ENCODE measurements around the gene ACTR3C. TPM values are rescaled to one million over a fixed set of nuclear protein-coding genes. Genes with fewer than 3 reads are reported as not detected.

ACTR3C gene
- total and polyA plus RNA-seq, 2 donors: 2.9 to 6.2 TPM

- DNase-seq (ENCODE audit: low read depth in 6 of 9, low spot score in 9 of 9): no peak
- WGBS: 90% methylated on average over 8 of the region's 8 CpGs
- peaks cover under 1 to 9% of the 10 kb centered on the region in 2 donors for H3K4me1 ChIP-seq (ENCODE audit: control insufficient read depth in 2 of 2, insufficient read depth in 2 of 2, low read length in 2 of 2)
These were observed 28.3 kb upstream of the ACTR3C start for GRCh38 chr7:150351587-150352194.

GRCh38 chr7:150346922-150347321, 23.6 kb upstream of the ACTR3C start:
- peaks cover 0 to 18% of the 10 kb centered on the region in 2 donors for H3K27me3 ChIP-seq (ENCODE audit: control insufficient read depth in 2 of 2, insufficient read depth in 1 of 2, low read length in 1 of 2)
- no peak for DNase-seq (ENCODE audit: low read depth in 6 of 9, low spot score in 9 of 9)
- H3K4me3 ChIP-seq (ENCODE audit: low read length in 2 of 2): no peak overlapping the region
- H3K4me1 ChIP-seq (ENCODE audit: control insufficient read depth in 2 of 2, insufficient read depth in 2 of 2, low read length in 2 of 2): no peaks in the 10 kb centered on the region
- H3K36me3 ChIP-seq (ENCODE audit: control insufficient read depth in 2 of 2, insufficient read depth in 2 of 2, low read length in 1 of 2): no peaks in the 10 kb centered on the region
- peaks cover 0 to 12% of the 10 kb centered on the region in 2 donors for H3K9me3 ChIP-seq (ENCODE audit: control insufficient read depth in 2 of 2, insufficient read depth in 1 of 2, low read length in 1 of 2)
- H3K27ac ChIP-seq (ENCODE audit: low read depth in 1 of 2, low read length in 1 of 2): no peak overlapping the region
- WGBS: 97% methylated on average over 5 of the region's 5 CpGs

More at GRCh38 chr7:150351587-150352194, 28.3 kb upstream of the ACTR3C start:
- Histone ChIP-seq H3K9me3 (ENCODE audit: control insufficient read depth in 2 of 2, insufficient read depth in 1 of 2, low read length in 1 of 2) (peaks cover 0 to 2% of the 10 kb centered on the region in 2 donors), H3K36me3 (ENCODE audit: control insufficient read depth in 2 of 2, insufficient read depth in 2 of 2, low read length in 1 of 2) (no peaks in the 10 kb centered on the region), H3K4me3 (ENCODE audit: low read length in 2 of 2) (no peak overlapping the region), H3K27ac (ENCODE audit: low read depth in 1 of 2, low read length in 1 of 2) (no peak overlapping the region), H3K27me3 (ENCODE audit: control insufficient read depth in 2 of 2, insufficient read depth in 1 of 2, low read length in 1 of 2) (no peaks in the 10 kb centered on the region)

- Histone ChIP-seq H3K4me3 (ENCODE audit: low read length in 2 of 2) (no peak overlapping the region), H3K36me3 (ENCODE audit: control insufficient read depth in 2 of 2, insufficient read depth in 2 of 2, low read length in 1 of 2) (no peaks in the 10 kb centered on the region), H3K9me3 (ENCODE audit: control insufficient read depth in 2 of 2, insufficient read depth in 1 of 2, low read length in 1 of 2) (peaks cover 0 to 12% of the 10 kb centered on the region in 2 donors), H3K27me3 (ENCODE audit: control insufficient read depth in 2 of 2, insufficient read depth in 1 of 2, low read length in 1 of 2) (peaks cover 6 to 38% of the 10 kb centered on the region in 2 donors), H3K4me1 (ENCODE audit: control insufficient read depth in 2 of 2, insufficient read depth in 2 of 2, low read length in 2 of 2) (peaks cover 0 to 14% of the 10 kb centered on the region in 2 donors), H3K27ac (ENCODE audit: low read depth in 1 of 2, low read length in 1 of 2) (no peak overlapping the region)
- 97% methylated on average over 1 of the region's 1 CpG for WGBS
- DNase-seq (ENCODE audit: low read depth in 6 of 9, low spot score in 9 of 9): no peak
These were observed 21.7 kb upstream of the ACTR3C start for GRCh38 chr7:150345012-150345411.

- no peak for DNase-seq (ENCODE audit: low read depth in 6 of 9, low spot score in 9 of 9)
- Histone ChIP-seq H3K27me3 (ENCODE audit: control insufficient read depth in 2 of 2, insufficient read depth in 1 of 2, low read length in 1 of 2) (peaks cover 6 to 44% of the 10 kb centered on the region in 2 donors), H3K4me1 (ENCODE audit: control insufficient read depth in 2 of 2, insufficient read depth in 2 of 2, low read length in 2 of 2) (peaks cover 0 to 17% of the 10 kb centered on the region in 2 donors), H3K36me3 (ENCODE audit: control insufficient read depth in 2 of 2, insufficient read depth in 2 of 2, low read length in 1 of 2) (no peaks in the 10 kb centered on the region), H3K9me3 (ENCODE audit: control insufficient read depth in 2 of 2, insufficient read depth in 1 of 2, low read length in 1 of 2) (peaks cover 0 to 12% of the 10 kb centered on the region in 2 donors), H3K4me3 (ENCODE audit: low read length in 2 of 2) (no peak overlapping the region), H3K27ac (ENCODE audit: low read depth in 1 of 2, low read length in 1 of 2) (no peak overlapping the region)
These were observed 21.0 kb upstream of the ACTR3C start for GRCh38 chr7:150344299-150344698.

- H3K4me3 ChIP-seq (ENCODE audit: low read length in 2 of 2): no peak overlapping the region
- H3K36me3 ChIP-seq (ENCODE audit: control insufficient read depth in 2 of 2, insufficient read depth in 2 of 2, low read length in 1 of 2): peaks cover 2 to 4% of the 10 kb centered on the region in 2 donors
- H3K4me1 ChIP-seq (ENCODE audit: control insufficient read depth in 2 of 2, insufficient read depth in 2 of 2, low read length in 2 of 2): peaks cover 0 to 17% of the 10 kb centered on the region in 2 donors
- no peak for DNase-seq (ENCODE audit: low read depth in 6 of 9, low spot score in 9 of 9)
- peaks cover 6 to 54% of the 10 kb centered on the region in 2 donors for H3K27me3 ChIP-seq (ENCODE audit: control insufficient read depth in 2 of 2, insufficient read depth in 1 of 2, low read length in 1 of 2)
- no peak overlapping the region for H3K27ac ChIP-seq (ENCODE audit: low read depth in 1 of 2, low read length in 1 of 2)
- WGBS: 95% methylated on average over 2 of the region's 2 CpGs
- peaks cover 0 to 12% of the 10 kb centered on the region in 2 donors for H3K9me3 ChIP-seq (ENCODE audit: control insufficient read depth in 2 of 2, insufficient read depth in 1 of 2, low read length in 1 of 2)
These were observed 19.9 kb upstream of the ACTR3C start for GRCh38 chr7:150343225-150343624.

GRCh38 chr7:150342121-150342408, 18.7 kb upstream of the ACTR3C start:
- H3K27me3 ChIP-seq (ENCODE audit: control insufficient read depth in 2 of 2, insufficient read depth in 1 of 2, low read length in 1 of 2): peaks cover 6 to 54% of the 10 kb centered on the region in 2 donors
- peaks cover 0 to 17% of the 10 kb centered on the region in 2 donors for H3K4me1 ChIP-seq (ENCODE audit: control insufficient read depth in 2 of 2, insufficient read depth in 2 of 2, low read length in 2 of 2)
- H3K9me3 ChIP-seq (ENCODE audit: control insufficient read depth in 2 of 2, insufficient read depth in 1 of 2, low read length in 1 of 2): peaks cover 0 to 12% of the 10 kb centered on the region in 2 donors
- WGBS: 96% methylated on average over 9 of the region's 9 CpGs
- no peak for DNase-seq (ENCODE audit: low read depth in 6 of 9, low spot score in 9 of 9)
- no peak overlapping the region for H3K4me3 ChIP-seq (ENCODE audit: low read length in 2 of 2)
- no peak overlapping the region for H3K27ac ChIP-seq (ENCODE audit: low read depth in 1 of 2, low read length in 1 of 2)
- peaks cover 14 to 15% of the 10 kb centered on the region in 2 donors for H3K36me3 ChIP-seq (ENCODE audit: control insufficient read depth in 2 of 2, insufficient read depth in 2 of 2, low read length in 1 of 2)

- Histone ChIP-seq H3K4me1 (ENCODE audit: control insufficient read depth in 2 of 2, insufficient read depth in 2 of 2, low read length in 2 of 2) (peaks cover 0 to 17% of the 10 kb centered on the region in 2 donors), H3K36me3 (ENCODE audit: control insufficient read depth in 2 of 2, insufficient read depth in 2 of 2, low read length in 1 of 2) (peaks cover 20 to 21% of the 10 kb centered on the region in 2 donors), H3K4me3 (ENCODE audit: low read length in 2 of 2) (peak within 1 kb of the TSS in 1 of 2 donors; percentile 27), H3K27ac (ENCODE audit: low read depth in 1 of 2, low read length in 1 of 2) (no peak within 1 kb of the TSS), H3K9me3 (ENCODE audit: control insufficient read depth in 2 of 2, insufficient read depth in 1 of 2, low read length in 1 of 2) (peaks cover 0 to 8% of the 10 kb centered on the region in 2 donors), H3K27me3 (ENCODE audit: control insufficient read depth in 2 of 2, insufficient read depth in 1 of 2, low read length in 1 of 2) (peaks cover 6 to 54% of the 10 kb centered on the region in 2 donors)
- DNase-seq (ENCODE audit: low read depth in 6 of 9, low spot score in 9 of 9): no peak
- 45% methylated on average over 49 of the region's 49 CpGs for WGBS
These were observed 18.1 kb upstream of the ACTR3C start, which contains the start of gene RARRES2 for GRCh38 chr7:150341263-150342120. TSS of gene RARRES2 (minus strand) at chr7:150341629. CDS start at chr7:150340609, 1,020 bp downstream.

GRCh38 chr7:150340875-150341262, 17.5 kb upstream of the ACTR3C start:
- peak overlapping the region in 1 of 2 donors; percentile 27 for H3K4me3 ChIP-seq (ENCODE audit: low read length in 2 of 2)
- H3K36me3 ChIP-seq (ENCODE audit: control insufficient read depth in 2 of 2, insufficient read depth in 2 of 2, low read length in 1 of 2): peaks cover 21 to 22% of the 10 kb centered on the region in 2 donors
- no peak overlapping the region for H3K27ac ChIP-seq (ENCODE audit: low read depth in 1 of 2, low read length in 1 of 2)
- peaks cover 0 to 17% of the 10 kb centered on the region in 2 donors for H3K4me1 ChIP-seq (ENCODE audit: control insufficient read depth in 2 of 2, insufficient read depth in 2 of 2, low read length in 2 of 2)
- 10% methylated on average over 29 of the region's 29 CpGs for WGBS
- H3K27me3 ChIP-seq (ENCODE audit: control insufficient read depth in 2 of 2, insufficient read depth in 1 of 2, low read length in 1 of 2): peaks cover 6 to 54% of the 10 kb centered on the region in 2 donors
- no peak for DNase-seq (ENCODE audit: low read depth in 6 of 9, low spot score in 9 of 9)
- peaks cover 0 to 8% of the 10 kb centered on the region in 2 donors for H3K9me3 ChIP-seq (ENCODE audit: control insufficient read depth in 2 of 2, insufficient read depth in 1 of 2, low read length in 1 of 2)
